PFSK-1 (cell line): ENCODE results near the gene MICALL2.

Source experiments
- POLR2AphosphoS5 ChIP-seq: IDR thresholded peaks from 2 replicates; pipeline ENCODE4 v1.6.1; 2012; ENCODE audit warnings: low read depth, mild to moderate bottlenecking, control low read depth, low read length, moderate library complexity
- REST ChIP-seq, 2 experiments: IDR thresholded peaks; 2 replicates each; pipeline versions ENCODE4 v1.6.1 to v1.8.0; 2011 to 2012; ENCODE audit warnings: low read depth in 2 of 2, low read length in 2 of 2, control low read depth in 1 of 2, inconsistent platforms in 1 of 2, mild to moderate bottlenecking in 1 of 2, moderate library complexity in 1 of 2; ENCODE audit not compliant: insufficient read depth in 1 of 2
- SIN3A ChIP-seq: IDR thresholded peaks from 2 replicates; pipeline ENCODE4 v1.6.1; 2012; ENCODE audit warnings: mild to moderate bottlenecking, low read length, moderate library complexity, borderline replicate concordance; ENCODE audit not compliant: insufficient read depth
- TAF1 ChIP-seq: IDR thresholded peaks from 2 replicates; pipeline ENCODE4 v1.6.1; 2012; ENCODE audit warnings: low read length, control low read depth, borderline replicate concordance; ENCODE audit not compliant: insufficient read depth

DNA sequence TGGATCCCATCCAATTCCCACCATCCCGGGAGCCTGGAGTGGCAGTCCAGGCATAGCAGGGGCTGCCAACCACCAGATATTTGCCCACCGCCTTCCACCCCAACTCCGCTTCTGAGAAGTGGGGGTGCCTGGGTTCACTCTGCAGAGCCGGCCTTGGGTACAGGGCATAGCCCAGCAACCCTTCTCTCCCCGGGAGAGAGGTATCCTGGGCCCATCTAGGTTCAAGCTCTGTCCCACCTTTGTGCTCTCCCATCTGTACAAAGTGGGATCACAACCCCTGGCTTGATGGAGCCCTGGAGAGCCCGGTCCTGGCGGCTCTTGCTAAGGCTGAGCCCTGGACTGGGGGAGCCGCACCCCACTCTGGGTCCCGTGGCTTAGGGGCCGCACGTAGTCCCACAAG, 12.2 kb downstream of the MICALL2 start:
- TF ChIP-seq TAF1 (no peak), POLR2AphosphoS5 (no peak), SIN3A (no peak), REST (IDR thresholded peaks at IDR 0.05; ENCODE audit: insufficient read depth in 1 of 2, low read depth in 2 of 2, low read length in 2 of 2) (no peak)
